ENCODE measurements around the gene TMEM82.

Gene TMEM82

DNA sequence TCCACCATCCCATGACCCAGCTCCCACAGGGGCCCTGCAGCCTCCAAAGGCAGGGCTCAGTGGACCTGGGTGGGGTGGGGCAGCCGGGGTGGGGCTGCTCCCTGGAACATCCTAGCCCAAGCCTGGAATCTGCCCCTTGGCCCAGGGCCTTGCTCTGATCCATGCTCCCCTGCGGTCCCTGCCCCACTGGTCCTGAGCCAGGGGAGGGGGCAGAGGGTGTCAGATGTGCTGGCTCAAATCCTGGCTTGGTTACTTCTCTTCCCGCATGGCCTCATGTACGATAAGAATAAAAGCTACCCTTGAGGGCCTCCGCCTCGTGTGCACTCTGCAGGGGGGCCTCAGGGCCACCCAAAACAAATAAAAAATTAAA, 5.4 kb upstream of the TMEM82 start:
- DNase-seq = no peak

DNA sequence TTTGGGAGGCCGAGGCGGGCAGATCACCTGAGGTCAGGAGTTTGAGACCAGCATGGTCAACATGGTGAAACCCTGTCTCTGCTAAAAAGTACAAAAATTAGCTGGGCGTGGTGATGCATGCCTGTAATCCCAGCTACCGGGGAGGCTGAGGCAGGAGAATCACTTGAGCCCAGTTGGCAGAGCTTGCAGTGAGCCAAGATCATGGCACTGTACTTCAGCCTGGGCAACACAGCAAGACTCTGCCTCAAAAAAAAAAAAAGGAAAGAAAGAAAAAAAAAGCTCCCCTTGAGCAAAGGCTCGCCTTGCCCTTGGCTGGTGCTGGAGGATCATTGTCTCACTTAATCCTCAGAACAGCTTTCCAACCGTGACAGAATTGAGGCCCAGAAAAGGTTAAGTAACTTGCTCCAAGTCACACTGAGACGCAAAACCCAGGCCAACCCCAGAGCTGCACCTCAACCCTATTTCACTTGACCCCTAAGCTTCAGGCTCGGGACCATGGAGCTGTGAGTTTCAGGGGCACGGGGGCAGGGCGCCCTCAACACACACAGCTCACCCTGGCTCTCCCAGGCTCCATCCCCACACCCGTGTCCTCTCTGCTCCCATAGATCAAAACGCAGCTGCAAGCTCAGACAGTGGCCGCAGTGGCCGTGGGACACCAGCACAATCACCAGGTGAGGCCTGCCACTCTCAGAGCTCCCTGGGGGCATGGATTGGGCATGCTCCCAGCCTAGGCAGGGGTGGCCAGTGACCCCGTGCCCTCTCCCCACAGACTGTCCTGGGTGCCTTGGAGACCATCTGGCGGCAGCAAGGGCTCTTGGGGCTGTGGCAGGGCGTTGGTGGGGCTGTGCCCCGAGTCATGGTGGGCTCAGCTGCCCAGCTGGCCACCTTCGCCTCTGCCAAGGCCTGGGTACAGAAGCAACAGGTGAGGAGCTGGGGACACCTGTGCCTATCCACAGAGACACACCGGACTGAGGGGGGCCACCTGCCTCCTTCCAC, 4.7 kb upstream of the TMEM82 start:
- no peak for DNase-seq

DNA sequence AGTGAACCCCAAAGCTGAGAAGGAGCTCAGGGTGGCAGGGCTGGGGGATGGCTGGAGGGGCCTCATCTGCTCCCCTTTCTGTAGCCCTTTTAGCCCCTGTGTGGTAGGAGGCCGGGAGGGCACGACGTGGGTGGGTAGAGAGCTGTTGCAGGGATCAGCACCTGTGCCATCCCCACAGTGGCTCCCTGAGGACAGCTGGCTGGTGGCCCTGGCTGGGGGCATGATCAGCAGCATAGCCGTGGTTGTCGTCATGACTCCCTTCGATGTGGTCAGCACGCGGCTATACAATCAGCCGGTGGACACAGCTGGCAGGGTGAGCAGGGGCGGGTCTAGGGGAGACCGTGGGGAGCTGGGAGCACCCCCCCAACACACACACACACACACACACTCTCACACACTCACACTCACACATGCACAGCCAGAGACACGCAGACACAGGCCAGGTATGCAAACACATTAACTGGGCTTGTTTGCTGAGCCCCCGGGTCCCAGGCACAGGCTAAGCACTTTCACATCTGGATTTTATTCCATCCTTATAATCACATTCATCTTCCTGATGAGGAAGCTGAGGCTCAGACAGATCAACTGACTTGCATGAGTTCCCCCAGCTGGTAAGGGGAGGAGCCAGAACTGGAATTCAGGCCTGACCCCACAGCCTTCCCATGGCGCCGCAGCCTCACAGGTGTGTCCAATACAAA, 3.7 kb upstream of the TMEM82 start:
- no peak for DNase-seq

DNA sequence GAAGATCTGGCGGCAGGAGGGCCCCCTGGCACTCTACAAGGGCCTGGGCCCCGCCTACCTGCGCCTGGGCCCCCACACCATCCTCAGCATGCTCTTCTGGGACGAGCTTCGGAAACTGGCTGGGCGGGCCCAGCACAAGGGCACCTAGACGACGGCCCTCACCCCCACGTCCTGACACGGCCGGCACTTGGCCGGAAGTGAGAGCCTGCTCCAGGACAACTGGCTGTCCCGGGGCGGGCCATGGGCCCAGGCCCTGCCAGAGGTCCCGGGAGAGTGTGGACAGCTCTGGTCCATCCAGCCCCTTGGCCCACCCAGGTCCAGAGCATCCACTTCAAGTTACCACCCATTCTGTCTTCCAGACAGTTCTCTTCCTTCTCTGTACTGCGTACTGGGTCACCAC, 3.0 kb upstream of the TMEM82 start:
- no peak for DNase-seq

DNA sequence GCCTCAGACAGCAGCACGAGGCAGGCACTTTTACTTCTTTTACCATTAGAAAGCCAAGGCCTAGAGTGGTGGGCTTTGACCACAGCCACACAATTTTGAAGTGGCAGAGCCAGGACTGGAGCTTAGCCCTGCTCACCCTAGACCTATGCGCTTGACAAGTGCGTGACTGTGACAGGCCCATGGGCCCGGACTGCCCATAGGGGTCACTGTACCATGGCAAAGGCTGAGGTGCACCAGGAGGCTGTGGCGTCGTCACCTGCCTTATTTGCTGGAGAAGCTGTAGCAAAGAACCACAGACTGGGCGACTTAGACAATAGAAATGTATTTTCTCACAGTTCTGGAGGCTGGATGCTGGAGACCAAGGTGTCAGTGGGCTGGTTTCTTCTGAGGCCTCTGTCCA, 2.6 kb upstream of the TMEM82 start:
- no peak for DNase-seq

DNA sequence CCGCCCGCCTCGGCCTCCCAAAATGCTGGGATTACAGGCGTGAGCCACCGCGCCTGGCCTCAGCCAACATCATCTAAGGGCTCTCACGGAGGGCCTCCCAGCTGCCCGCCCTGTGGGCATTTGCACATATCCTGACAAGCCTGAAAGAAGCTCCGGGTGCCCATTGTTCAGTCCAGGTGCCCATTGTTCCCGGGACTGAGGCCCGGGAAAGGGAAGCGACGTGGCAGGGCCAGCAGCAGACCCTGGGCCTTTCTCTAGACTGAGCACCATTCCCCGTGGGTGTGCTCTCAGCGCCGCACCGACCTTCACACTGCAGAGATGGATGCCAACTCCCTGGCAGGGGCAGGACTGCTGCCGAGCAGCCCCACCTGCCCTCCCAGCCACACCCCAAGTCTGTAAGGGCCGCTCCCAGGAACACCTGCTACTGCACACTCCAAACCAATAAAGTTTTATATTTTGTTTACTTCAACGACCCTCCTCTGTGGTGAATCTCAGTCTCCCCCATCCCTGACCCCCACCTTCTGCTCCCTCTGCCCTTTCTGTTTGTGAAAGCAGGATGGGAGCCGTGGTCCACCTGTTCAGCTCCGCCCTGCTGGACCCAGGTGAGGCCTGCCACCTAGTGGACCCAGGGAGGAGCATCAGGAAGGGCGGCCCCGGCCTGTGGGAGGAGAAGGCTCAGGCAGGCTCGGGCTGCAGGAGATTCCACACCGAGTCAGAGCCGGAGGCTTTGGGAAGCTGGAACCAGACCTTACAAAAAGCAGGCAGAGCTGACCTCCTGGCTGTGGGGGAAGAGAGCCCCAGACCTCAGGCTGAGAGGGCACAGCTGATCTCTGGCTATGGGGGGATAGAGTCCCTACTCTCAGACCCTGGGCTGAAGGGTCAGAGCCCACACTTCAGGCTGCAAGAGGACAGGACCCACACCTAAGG, 1.1 kb upstream of the TMEM82 start:
- DNase-seq = peak; percentile 52

DNA sequence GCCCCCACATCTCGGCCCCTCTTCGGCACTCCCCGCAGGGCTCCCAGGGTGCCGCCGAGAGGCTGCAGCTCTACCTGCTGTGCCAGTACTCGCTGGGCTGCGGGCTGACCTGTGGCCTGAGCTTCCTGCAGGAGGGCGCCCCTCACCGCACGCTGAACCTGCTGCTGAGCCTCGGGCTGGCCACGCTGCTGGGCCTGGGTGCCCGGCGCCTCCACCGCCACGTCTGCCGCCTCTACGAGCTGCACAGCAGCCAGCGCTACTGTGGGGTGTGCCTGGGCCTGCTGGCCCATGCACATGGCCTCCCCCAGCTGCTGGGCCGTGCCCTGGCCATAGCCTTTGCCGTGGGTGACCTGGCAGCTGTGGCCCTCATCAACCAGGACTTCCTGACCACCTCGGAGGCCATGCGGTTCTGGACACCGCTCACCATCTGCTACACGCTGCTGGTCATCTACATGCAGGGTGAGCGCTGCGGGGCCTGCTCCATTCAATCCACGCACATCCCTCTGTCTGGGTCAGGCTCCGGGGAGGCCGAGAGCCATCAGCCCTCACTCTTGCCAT, 1.9 kb downstream of the TMEM82 start:
- no peak for DNase-seq

DNA sequence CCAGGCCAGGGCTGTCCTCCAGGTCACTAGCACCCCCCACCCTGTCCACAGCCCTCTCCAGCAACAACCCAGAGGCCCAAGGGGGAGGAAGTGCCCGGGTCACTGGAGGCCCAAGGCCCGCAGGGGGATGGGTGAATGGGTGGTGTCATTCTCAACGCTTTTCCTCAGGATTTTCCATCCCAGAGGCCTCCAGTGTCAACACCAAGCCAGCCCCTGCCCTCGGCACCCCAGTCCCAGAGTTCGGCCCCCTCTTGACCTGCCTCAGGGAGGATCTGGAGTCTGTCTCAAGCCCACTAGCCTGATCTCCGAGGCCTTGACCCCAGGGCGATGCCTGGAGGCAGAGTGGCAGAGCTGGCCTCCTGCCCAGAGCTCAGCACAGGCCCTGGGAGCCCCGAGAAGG, 5.1 kb downstream of the TMEM82 start:
- DNase-seq = no peak

DNA sequence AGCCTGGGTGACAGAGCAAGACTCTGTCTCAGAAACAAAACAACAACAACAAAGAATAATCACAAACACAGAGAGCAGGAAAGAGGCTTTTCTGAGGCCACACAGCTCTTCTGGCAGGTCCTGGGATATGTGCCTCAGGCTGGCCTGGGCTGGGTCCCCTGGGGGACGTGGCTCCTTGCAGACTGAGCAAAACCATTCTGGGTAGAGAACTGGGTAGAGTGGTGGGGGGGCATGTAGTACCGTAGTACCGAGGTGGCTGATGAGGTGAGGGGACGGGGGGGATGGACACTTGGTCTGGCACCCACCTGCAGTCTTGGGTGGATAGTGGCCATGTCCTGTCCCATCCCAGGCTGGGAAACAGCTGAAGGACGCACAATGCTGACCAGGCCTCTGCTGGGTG, 6.0 kb downstream of the TMEM82 start:
- DNase-seq = no peak

DNA sequence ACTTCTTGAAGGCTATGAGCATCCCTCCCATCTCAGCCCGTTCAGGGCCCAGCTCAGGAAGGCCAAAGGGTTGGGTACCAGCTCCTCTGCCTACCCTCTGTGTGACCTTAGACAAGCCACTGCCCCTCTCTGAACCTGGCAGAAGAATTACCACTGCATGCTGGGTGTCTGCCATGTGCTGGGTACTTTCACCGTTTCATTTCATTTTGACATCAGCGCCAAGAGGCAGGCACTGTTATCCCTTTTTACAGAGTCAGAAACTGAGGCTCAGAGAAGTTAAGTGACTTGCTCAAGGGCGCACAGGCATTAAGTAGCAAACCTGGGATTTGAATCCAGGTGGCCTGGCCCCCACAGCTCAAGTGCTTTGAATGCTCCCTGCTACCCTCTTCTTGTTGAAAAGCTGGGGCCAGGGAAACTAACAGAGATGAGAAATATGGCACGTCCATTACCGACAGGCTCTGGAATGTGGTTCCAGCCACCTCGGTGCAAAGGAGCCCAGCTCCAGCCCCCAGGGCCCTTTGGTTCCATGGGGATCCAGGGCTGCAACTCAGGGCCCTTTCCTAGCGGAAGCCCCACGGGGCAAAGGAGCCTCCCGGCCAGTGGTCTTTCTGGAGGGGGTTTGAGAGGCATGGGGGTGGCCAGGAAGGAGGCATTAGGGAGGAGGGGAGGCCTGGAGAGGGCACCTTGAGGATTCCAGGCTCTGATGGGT, 6.5 kb downstream of the TMEM82 start:
- no peak for DNase-seq

DNA sequence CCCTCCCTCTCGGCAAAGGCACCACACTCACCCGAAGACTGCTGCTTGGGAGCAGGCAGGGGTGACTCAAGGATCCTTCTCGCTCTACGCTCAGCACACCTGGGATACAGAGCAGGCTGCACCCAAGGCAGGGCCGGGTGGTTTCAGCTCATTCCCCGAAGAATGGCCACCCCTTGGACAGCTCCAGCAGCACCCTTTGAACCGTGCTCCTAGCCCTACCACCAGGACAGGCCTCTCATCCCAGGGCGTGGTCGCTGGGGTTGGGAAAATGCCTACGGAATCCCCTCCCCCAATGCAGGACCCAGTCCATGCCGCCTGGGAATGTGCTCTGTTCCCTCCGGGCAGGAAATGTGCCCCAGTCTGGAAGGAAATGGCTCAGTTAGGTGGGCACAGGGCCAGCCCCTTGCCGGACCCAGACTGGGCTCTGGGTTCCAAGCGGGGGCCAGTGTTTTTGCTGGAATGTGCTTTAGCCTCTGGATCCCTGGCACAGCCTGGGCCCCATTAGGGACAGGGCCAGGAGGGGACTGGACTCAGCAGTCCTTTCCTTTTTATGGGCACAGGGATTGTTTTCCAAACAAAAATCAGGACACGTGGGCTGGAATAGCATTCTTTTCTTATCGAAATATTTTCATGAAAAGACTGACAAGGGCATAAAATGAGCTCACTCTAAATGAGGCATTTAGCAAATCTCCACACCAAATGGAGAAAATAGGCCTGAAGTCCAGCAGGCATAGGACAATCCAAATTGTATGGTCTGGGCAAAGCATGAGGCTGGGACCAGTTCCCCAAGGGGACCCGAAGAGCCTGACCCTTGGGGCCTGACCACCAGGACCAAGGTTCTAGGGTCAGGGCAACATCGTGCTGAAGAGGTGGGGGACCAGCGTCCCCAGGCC, 7.3 kb downstream of the TMEM82 start:
- DNase-seq = peak; percentile 39

DNA sequence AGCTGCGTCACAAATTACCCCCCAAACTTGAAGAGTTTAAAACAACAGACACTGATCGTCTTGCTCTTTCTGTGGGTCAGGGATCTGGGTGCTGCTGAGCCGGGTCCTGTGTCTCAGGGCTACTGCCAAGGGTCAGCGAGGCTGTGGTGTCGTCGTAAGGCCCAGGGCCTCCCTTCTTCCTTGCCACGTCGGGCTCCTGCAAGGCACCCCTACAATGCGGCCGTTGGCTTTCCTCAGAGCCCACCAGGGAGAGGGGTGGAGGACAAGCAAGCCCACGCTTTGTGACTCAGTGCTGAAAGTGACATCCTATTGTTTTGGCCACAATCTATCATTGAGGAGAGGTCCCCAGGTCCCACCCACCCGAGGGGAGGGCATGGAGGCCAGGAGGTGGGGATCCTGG, 8.6 kb downstream of the TMEM82 start:
- no peak for DNase-seq

DNA sequence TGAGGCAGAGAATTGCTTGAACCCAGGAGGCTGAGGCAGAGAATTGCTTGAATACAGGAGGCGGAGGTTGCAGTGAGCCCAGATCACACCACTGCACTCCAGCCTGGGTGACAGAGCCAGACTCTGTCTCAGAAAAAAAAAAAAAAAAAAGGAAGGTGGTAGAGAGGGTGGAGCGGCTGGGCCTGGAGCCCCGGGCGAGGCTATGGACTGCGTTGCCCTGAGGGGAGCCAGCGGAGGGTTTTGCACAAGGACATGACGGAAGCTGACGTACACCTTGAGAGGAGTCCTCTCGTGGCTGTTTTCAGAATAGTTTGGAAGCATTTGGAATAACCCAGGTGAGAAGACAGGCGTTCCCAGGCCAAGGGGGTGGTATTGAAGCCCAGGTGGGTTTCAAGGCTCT, 9.4 kb downstream of the TMEM82 start:
- no peak for DNase-seq

DNA sequence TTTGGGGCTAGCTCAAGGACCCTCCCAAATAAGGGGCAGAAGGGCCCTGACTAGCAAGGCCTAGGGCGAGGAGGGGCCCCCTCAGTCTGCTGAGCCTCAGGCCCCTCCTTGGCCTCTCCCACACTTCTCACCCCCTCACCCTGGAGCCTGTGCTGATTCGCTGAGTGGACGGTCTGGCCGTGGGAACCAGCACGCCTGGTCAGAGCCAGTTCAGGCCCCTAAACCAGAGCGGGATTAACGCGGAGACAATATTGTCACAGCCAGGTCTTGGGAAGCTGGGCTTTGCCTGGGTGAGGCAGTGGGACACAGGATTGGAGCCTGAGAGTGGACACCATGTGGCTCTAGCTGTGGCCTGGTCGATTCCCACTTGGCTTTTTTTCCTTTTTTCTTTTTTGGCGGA, 11.5 kb downstream of the TMEM82 start:
- no peak for DNase-seq

DNA sequence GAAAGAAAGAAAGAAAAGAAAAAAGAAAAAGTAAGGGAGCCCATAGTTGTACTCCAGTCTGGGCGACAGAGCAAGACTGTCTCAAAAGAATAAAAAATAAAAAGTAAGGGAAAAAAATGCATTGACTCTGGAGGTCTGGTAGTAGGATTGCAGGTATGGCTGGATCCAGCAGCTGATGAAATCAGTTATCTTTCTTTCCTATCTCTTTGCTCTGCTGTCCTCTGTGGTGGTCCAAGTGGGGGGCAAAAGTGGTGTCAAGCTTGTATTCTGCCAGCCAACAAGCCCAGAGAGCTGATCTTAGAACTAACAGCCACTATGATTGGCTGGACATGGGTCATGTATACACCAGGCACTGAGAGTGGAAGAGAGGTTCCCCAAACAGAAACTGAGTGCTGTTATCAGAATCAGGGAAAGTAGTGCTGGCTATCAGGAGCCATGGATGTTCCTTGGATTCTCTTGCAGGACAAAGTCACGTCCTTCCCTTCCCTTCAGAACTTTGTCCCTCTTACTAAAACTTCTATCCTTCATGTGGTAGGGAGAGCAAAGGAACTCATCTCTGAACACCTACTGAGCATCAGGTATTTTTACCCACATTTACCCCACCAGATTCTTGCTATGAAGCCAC, 12.8 kb downstream of the TMEM82 start:
- DNase-seq = no peak

DNA sequence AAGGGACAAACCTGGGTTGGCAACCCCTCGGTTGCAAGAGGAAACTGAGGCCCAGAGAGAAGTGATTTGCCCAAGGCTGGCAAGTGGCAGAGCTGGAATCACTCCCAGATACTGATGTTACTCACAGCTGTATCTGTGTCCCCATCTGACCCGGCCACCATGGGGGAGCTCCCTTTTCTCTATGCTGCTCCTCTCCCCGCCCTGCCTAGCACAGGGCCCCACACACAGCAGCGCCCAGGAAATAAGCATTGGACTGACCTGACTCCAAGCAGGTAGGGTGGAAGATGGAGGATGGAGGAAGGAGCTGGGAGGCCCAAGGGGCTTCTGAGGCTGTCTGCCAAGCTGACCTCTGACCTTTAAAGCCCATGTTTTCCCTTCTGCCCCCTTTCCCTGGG, 13.3 kb downstream of the TMEM82 start:
- no peak for DNase-seq

DNA sequence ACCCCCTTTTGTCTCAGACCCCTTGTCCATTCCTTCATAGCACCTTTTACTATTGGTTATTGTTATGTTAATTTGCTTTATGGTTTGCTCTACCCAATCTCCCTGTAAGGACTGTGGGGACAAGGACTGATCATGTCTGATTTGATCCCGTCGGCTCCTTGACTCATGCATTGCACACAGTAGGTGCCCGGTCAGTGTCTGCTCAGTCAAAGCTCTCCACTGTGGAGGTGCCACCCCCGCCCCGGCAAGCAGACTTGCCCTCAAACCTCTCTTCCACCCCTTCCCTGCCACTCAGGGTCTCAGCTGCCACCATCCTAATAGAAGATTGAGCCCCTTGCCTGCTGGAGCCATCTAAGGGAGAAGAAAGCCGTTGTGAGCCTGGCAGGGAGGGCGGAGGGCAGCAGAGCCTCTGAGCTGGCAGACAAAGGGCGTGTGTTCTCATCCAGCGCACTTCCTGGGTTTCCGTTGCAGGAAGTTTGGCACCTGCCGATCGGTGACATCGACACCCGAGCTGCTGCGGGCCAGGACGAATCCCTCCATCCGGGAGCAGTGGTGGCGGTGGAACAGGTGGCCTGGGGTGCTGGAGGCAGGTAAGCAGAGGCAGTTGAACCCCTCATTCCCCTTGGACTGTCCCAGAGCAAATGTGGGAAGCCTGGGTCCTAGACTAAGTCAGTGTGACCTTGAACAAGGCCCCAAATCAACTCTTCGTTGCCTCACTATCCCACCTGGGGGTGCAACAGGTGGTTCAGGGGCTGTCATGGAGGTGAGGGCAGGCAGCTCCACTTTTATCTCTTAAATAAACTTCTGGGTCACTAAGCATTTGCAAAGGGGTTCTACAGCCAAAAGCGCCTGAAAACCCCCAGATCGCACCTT, 14.1 kb downstream of the TMEM82 start:
- no peak for DNase-seq

DNA sequence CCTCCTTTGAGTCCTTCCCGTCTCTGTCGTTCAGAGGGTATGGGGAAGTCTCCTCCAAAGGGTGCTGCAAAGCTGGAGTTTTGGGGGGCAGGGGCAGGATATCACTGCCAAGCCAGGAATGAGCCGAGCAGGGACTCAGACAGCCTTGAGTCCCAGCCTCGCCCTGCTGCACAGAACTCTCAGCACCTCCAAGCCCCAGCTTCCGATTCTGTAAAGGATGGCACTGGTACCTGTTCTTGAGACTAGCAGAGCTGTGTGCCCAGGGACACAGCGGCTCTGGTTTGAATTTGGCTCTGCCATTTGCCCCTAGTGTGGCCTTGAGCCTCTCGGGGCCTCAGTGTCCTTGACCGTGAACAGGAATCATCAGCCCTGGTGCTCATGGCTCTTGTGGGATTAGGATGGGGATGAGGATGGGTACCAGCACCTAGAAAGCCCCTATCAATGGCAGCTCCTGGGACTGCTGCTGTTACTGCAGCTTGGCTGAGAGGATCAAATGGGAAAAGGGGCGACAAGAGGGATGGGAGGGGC, 14.8 kb downstream of the TMEM82 start:
- DNase-seq = no peak
